Measurements from ENCODE around the gene SLC3A2. TPM values are rescaled to one million over a fixed set of nuclear protein-coding genes. Genes with fewer than 3 reads are reported as not detected.

Gene SLC3A2
- total RNA-seq, result 146 and 183 TPM in 2 replicates

DNA sequence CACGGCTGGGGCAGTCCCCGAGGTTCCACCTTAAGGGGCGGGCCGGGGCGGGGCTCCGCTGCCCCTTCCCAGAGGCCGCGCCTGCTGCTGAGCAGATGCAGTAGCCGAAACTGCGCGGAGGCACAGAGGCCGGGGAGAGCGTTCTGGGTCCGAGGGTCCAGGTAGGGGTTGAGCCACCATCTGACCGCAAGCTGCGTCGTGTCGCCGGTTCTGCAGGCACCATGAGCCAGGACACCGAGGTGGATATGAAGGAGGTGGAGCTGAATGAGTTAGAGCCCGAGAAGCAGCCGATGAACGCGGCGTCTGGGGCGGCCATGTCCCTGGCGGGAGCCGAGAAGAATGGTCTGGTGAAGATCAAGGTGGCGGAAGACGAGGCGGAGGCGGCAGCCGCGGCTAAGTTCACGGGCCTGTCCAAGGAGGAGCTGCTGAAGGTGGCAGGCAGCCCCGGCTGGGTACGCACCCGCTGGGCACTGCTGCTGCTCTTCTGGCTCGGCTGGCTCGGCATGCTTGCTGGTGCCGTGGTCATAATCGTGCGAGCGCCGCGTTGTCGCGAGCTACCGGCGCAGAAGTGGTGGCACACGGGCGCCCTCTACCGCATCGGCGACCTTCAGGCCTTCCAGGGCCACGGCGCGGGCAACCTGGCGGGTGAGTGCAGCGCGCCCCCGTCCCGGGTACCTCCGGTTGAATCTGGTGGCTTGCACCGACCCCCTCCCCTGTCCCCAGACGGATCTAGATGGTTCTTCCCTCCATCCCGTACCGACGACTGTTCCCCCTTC is at the start of gene SLC3A2:
SLC3A2 (plus strand) TSS at position 94 of the 776 bp plus-strand sequence; CDS start at position 222, 128 bp downstream.

DNA sequence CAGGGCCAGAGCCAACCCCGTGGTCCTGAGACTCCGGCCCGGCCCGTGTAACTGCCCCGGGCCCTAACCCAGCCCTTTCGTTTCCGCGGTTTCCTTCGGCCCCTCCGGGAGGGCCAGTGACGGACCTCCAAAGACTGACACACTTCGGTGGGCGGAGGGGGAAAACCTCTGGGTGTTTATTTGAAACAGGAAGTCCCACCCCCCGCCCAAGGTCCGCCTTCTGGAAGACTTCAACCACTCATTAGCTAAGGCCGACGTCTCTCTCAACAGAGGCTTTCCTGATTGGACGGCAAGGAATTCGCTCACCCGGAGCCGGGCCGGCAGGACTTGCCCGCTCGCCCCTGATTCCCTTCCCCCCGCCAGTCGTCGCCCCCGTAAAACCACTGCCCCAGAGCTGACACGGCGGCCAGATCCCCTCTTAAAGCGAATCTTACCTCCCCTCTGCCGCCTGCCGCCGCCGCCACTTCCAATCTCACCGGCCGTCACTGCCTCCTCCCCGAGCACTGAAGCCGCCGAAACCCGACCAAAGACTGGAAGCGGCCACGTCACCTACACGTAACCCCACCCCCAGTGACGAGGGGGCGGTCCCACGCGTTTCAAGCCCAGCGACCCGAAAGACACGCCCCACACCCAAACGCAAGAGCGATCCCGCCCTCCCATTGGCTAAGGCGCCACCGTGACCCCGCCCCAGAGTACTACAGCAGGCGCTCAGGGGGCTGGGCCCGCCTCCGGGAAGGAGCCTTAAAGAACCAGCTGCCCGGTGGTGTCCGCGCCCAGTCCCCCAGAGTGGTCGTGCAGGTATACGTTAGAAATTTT is 49.0 kb upstream of the SLC3A2 start, which contains the start of gene STX5:
STX5 (minus strand) TSS at position 532 of the 816 bp plus-strand sequence. CDS start 808 bp downstream, outside the sequence.

DNA sequence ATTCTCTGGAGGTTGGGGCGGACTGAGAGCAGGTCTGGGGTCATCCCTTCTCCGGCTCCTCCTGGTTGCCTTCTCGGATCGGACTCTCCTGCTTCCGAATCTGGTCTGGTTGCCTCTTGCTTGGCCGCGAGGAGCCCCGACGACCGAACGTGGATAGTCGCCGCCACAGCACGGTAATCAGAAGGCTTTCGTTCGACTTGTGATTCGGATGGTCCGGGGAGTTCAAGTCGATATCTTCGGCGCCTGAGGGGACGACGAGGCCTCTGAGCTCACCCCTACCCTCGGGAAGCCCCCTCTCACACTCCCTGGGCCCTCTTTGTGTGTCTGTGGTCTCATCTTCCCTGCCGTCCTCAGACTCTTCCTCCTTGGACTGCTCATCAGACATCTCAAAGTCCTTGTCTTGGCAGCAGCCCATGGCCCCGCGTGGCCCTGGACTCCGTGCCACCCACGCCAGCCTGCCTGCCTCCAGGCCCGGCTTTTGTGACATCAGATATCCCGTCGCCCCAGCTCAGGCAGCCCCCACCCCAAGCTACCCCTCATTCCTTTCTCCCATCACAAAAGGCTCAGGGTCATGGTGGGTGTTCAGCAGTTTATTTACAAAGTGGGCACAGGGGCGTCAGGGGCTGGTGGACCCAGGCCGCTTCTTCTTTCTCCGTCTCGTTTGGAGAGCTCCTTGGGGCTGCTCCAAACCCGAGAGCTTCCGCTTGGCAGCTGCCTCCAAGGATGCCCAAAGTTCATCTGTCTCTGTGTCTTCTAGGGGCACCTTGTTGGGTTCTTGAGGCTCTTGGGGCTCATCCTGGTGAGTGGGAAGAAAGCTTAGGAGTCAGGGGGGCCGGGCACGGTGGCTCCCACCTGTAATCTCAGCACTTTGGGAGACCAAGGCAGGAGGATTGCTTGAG is 48.1 kb upstream of the SLC3A2 start, which contains the start of gene TEX54:
TEX54 (minus strand) TSS at position 506 of the 899 bp plus-strand sequence.

DNA sequence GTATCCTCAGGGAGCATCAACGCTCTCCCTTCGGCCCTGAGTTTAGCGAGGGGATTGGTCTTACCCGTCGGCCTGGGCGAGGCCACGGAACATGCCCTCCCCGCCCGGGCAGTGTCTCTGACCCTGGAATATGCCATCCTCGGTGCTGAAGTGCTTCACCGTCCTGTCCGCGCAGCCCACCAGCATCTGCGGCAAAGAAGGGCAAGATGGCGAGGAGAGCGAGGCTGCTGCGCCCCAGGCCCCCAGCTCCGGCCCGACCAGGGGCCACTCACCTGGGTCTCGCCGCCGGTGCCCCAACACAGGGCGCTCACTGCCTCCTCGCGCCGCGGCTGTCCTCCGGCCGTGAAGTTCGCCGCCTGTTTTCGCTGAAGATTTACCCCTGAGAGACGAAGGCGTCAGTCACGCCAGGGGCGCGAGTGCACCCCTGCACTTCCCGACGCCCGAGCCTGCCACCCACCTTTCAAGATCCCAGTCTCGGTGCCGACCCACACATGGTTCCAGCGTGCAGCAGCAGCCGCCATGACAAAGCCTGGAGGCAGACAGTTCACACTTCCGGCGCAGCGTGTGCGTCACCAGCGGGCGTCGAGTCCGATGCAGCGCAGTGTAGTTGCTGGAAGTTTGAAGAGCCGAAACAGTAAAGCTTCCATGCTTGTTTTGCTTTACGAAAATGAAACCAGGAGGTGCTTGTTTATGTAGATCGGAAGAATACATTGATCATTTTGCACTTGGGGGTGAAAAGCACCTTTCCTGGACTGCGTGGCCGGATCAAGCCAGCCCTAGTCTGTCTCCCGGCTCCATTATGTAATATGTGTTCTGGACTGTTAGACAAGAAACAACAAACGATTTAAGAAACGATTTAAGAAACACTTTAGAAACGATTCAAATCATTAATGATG is 41.4 kb upstream of the SLC3A2 start, which contains the start of gene WDR74:
WDR74 (minus strand) TSS at position 541 of the 896 bp plus-strand sequence; CDS start at position 521, 20 bp downstream.

DNA sequence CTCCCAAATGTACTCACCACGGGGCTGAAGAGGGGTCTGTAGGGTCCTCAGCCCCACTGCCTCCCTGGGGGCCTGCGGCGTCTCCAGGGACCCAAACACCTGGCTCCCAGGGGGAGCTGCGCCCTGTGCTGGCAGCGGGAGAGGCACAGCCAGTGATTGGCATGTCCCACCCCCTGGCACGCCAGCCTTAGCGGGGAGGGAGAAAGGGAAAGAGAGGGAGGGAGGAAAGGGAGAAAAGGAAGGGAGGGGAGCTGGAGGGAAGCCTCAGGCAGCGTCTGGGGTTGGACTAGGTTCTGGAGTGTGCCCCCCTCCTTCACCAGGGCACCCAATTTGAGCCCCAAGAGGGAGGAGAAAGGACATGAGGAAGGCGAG is 40.5 kb downstream of the SLC3A2 start, which contains the start of gene CHRM1:
CHRM1 (minus strand) TSS at position 163 of the 372 bp plus-strand sequence. CDS start 10,263 bp downstream, outside the sequence.

Other genes starting within 250 kb of the SLC3A2 start
- gene GANAB, start 234.3 kb upstream of the SLC3A2 start, total RNA-seq, result 321 and 375 TPM in 2 replicates
- gene INTS5, start 227.6 kb upstream of the SLC3A2 start, total RNA-seq, result 30.1 and 41.0 TPM in 2 replicates
- 71.6 and 87.2 TPM in 2 replicates for gene C11orf98, start 215.7 kb upstream of the SLC3A2 start, total RNA-seq
- gene CSKMT, start 215.6 kb upstream of the SLC3A2 start, total RNA-seq, result 6.1 and 10.1 TPM in 2 replicates
- gene UQCC3, start 209.2 kb upstream of the SLC3A2 start, total RNA-seq, result 11.5 and 17.2 TPM in 2 replicates
- 2.4 and 3.1 TPM in 2 replicates for gene LBHD1, start 208.6 kb upstream of the SLC3A2 start, total RNA-seq
- gene UBXN1, start 201.8 kb upstream of the SLC3A2 start, total RNA-seq, result 135 and 148 TPM in 2 replicates
- gene LRRN4CL, start 191.4 kb upstream of the SLC3A2 start, total RNA-seq, result 2.1 and 4.3 TPM in 2 replicates
- gene BSCL2, start 173.5 kb upstream of the SLC3A2 start, total RNA-seq, result 66.0 and 82.1 TPM in 2 replicates
- not detected in 2 replicates for gene GNG3, start 173.2 kb upstream of the SLC3A2 start, total RNA-seq
- 9.2 and 16.2 TPM in 2 replicates for gene HNRNPUL2, start 153.4 kb upstream of the SLC3A2 start, total RNA-seq
- gene TTC9C, start 152.4 kb upstream of the SLC3A2 start, total RNA-seq, result 22.4 and 50.1 TPM in 2 replicates
- 7.5 and 8.3 TPM in 2 replicates for gene ZBTB3, start 126.7 kb upstream of the SLC3A2 start, total RNA-seq
- 95.7 and 111 TPM in 2 replicates for gene POLR2G, start 119.3 kb upstream of the SLC3A2 start, total RNA-seq
- gene TAF6L, start 109.5 kb upstream of the SLC3A2 start, total RNA-seq, result 11.4 and 20.0 TPM in 2 replicates
- 82.1 and 98.6 TPM in 2 replicates for gene TMEM179B, start 93.5 kb upstream of the SLC3A2 start, total RNA-seq
- gene TMEM223, start 88.9 kb upstream of the SLC3A2 start, total RNA-seq, result 39.0 and 55.0 TPM in 2 replicates
- 20.3 and 44.3 TPM in 2 replicates for gene NXF1, start 75.5 kb upstream of the SLC3A2 start, total RNA-seq
- gene STX5, start 48.8 kb upstream of the SLC3A2 start, total RNA-seq, result 44.6 and 50.4 TPM in 2 replicates
- not detected in 2 replicates for gene TEX54, start 48.1 kb upstream of the SLC3A2 start, total RNA-seq
- gene WDR74, start 41.3 kb upstream of the SLC3A2 start, total RNA-seq, result 38.6 and 57.9 TPM in 2 replicates
- gene CHRM1, start 40.5 kb downstream of the SLC3A2 start, total RNA-seq, result not detected in 2 replicates
- not detected in 2 replicates for gene SLC22A6, start 104.1 kb downstream of the SLC3A2 start, total RNA-seq
- gene SLC22A8, start 134.9 kb downstream of the SLC3A2 start, total RNA-seq, result not detected in 2 replicates